ENCODE results near the gene GTF2F1. TPM values are rescaled to one million over a fixed set of nuclear protein-coding genes. Genes with fewer than 3 reads are reported as not detected.

Gene GTF2F1
- total RNA-seq, 1 experiment from 2014 or later = 65.6 TPM

Small RNAs within 50 kb of the gene (microRNA-seq; reads per million reads assigned to microRNA genes)
- gene MIR3940 = 114 reads per million, percentile 73 among the genes with 10 or more reads in this experiment
- gene MIR6790 = not detected
- 0.93 reads per million for gene MIR6885

Other genes with a start within 250 kb of the GTF2F1 start
- gene MLLT1, start 113.2 kb downstream of the GTF2F1 start, total RNA-seq (2022) = 53.9 and 59.0 TPM in 2 replicates
- gene ACER1, start 59.6 kb downstream of the GTF2F1 start, total RNA-seq (2022) = not detected in 2 replicates
- 132 and 142 TPM in 2 replicates for gene CLPP, start 31.6 kb downstream of the GTF2F1 start, total RNA-seq (2022)
- gene ALKBH7, start 20.4 kb downstream of the GTF2F1 start, total RNA-seq (2022) = 49.9 and 51.5 TPM in 2 replicates
- 1.1 and 1.9 TPM in 2 replicates for gene PSPN, start 17.2 kb downstream of the GTF2F1 start, total RNA-seq (2022)
- 269 and 278 TPM in 2 replicates for gene KHSRP, start 31.6 kb upstream of the GTF2F1 start, total RNA-seq (2022)
- not detected in 2 replicates for gene SLC25A41, start 40.6 kb upstream of the GTF2F1 start, total RNA-seq (2022)
- gene SLC25A23, start 66.6 kb upstream of the GTF2F1 start, total RNA-seq (2022) = 14.5 and 21.3 TPM in 2 replicates
- 13.6 and 15.6 TPM in 2 replicates for gene CRB3, start 71.1 kb upstream of the GTF2F1 start, total RNA-seq (2022)
- gene DENND1C, start 88.6 kb upstream of the GTF2F1 start, total RNA-seq (2022) = not detected in 2 replicates
- not detected in 2 replicates for gene TUBB4A, start 109.1 kb upstream of the GTF2F1 start, total RNA-seq (2022)
- gene TNFSF9, start 137.9 kb upstream of the GTF2F1 start, total RNA-seq (2022) = 6.2 and 6.9 TPM in 2 replicates
- 13.4 and 14.7 TPM in 2 replicates for gene CD70, start 198.0 kb upstream of the GTF2F1 start, total RNA-seq (2022)

Measured in MCF 10A (cell line).